WERI-Rb-1 (cell line): Measurements from ENCODE around the gene THSD8.
"Not testable (repeated sequence)": the region's sequence is repeated elsewhere in the genome, so short reads cannot be mapped to it uniquely, and the experiment has no call there.

Experiments used
- DNase-seq: peaks from one replicate; pipeline ENCODE4 v3.0.0-alpha.2; 2020
- H3K27ac ChIP-seq: fragments of 250-450 bp; sonication (Bioruptor Pico); 2 replicates; pipeline ENCODE4 v1.5.1; 2020; ENCODE audit warnings: mild to moderate bottlenecking, moderate library complexity
- H3K27me3 ChIP-seq: fragments of 250-450 bp; sonication (Bioruptor Pico); 2 replicates; pipeline ENCODE4 v1.5.1; 2021; ENCODE audit warnings: mild to moderate bottlenecking, low read depth, moderate library complexity; ENCODE audit not compliant: insufficient read depth, severe bottlenecking
- H3K36me3 ChIP-seq: fragments of 250-450 bp; sonication (Bioruptor Pico); 2 replicates; pipeline ENCODE4 v1.5.1; 2020; ENCODE audit warnings: mild to moderate bottlenecking, moderate library complexity
- H3K4me3 ChIP-seq: 2 replicates; pipeline ENCODE4 v1.5.1; 2011; ENCODE audit warnings: low read depth, mild to moderate bottlenecking, control low read depth, low read length
- H3K9me3 ChIP-seq: fragments of 250-450 bp; sonication (Bioruptor Pico); 2 replicates; pipeline ENCODE4 v1.5.1; 2021; ENCODE audit warnings: mild to moderate bottlenecking, moderate library complexity; ENCODE audit not compliant: severe bottlenecking
- TF ChIP-seq, protein P1 (sequence below): IDR thresholded peaks from 2 replicates; pipeline ENCODE4 v1.5.1; 2011; ENCODE audit warnings: low read depth, mild to moderate bottlenecking, control low read depth, inconsistent platforms, low read length

THSD8 gene

DNA sequence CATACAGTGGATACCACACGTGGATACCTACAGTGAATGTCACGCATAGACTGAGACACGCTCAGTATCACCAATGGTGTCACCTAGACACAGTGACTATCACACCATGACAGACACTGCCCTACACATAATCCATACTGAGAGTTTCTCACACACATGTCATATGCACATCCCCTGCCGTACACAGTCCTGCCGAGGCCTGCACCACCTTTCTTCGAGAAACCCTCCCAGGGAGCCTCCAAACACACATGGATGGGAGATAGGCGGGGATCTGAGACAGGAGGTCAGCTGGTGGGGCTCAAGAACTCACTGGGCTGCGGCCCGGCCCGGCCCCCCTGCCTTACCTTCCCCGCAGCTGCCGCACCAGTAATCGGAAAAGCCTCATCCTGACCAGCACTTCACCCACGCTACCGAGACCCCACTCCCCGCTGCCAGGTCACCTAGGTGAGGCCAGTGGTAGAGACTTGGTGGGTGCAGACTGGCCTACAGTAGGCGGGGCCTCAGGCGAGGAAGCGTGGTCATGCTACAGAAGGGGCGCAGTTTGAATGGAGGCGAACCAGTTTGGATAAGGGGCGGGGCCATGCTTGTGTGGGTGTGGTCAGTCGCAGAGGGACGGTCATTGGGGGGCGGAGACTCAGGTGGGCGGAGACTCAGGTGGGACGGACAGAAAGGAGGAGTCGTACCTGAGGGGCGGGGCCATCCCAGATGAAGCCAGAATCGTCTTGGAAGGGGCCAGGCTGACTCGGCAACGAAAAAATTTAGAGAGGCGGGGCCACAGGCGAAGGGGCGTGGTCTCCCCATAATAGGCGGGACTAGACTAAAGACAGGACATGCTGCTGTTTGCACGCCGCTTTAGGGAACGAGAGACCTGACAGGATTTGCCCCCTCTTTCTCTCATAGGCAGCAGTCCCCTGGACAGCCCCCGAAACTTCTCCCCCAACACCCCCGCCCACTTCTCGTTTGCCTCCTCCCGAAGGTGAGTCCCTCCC, 38.5 kb downstream of the THSD8 start:
- peak; percentile 85 for DNase-seq
- H3K9me3 ChIP-seq = no peaks in the 10 kb centered on the region
- no peak overlapping the region for H3K27ac ChIP-seq
- no peak overlapping the region for H3K4me3 ChIP-seq
- TF ChIP-seq, protein P1, sequence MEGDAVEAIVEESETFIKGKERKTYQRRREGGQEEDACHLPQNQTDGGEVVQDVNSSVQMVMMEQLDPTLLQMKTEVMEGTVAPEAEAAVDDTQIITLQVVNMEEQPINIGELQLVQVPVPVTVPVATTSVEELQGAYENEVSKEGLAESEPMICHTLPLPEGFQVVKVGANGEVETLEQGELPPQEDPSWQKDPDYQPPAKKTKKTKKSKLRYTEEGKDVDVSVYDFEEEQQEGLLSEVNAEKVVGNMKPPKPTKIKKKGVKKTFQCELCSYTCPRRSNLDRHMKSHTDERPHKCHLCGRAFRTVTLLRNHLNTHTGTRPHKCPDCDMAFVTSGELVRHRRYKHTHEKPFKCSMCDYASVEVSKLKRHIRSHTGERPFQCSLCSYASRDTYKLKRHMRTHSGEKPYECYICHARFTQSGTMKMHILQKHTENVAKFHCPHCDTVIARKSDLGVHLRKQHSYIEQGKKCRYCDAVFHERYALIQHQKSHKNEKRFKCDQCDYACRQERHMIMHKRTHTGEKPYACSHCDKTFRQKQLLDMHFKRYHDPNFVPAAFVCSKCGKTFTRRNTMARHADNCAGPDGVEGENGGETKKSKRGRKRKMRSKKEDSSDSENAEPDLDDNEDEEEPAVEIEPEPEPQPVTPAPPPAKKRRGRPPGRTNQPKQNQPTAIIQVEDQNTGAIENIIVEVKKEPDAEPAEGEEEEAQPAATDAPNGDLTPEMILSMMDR = no peak
- H3K36me3 ChIP-seq = peaks cover 34% of the 10 kb centered on the region
- H3K27me3 ChIP-seq = no peaks in the 10 kb centered on the region

DNA sequence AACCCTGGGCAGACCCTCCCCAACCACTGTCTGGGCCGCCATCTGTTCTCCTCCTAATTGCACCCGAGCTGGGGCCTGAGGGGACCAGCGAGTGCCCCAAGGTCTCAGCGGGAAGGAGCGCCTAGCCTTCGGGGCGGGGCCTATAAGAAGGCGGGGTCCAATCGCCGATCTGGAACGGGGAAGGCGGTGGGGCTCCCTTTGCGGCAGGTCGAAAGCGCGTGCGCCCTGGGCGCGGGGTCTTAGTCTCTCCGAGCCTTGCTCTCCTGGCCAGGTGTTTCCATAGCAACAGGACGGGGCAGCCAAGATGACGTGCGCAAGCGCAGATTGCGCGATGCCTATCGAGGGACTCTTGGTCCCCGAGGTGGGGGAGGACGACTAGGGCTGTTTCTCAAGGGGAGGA, 39.2 kb downstream of the THSD8 start:
- Histone ChIP-seq H3K27me3 (no peaks in the 10 kb centered on the region), H3K4me3 (no peak overlapping the region), H3K36me3 (peaks cover 34% of the 10 kb centered on the region), H3K9me3 (no peaks in the 10 kb centered on the region), H3K27ac (no peak overlapping the region)
- no peak for DNase-seq
- TF ChIP-seq, protein P1 = no peak

DNA sequence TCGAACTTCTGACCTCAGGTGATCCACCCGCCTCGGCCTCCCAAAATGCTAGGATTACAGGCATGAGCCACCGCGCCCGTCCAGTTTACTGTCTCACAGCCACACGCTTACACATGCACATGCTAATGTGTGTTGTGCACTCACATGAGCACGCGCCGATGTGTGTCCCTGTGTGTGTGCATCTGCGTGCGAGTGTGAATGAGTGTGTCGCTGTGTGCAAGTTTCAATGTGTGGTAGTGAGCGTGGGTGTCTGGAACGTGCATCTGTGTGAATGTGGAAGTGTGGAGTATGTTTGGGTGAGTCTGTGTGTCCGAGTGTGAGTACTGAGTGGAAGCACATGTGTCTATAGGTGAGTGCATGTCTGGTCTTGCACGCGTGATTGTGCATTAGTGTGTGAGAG, 40.6 kb downstream of the THSD8 start:
- Histone ChIP-seq H3K27me3 (no peaks in the 10 kb centered on the region), H3K9me3 (no peaks in the 10 kb centered on the region), H3K4me3 (no peak overlapping the region), H3K27ac (no peak overlapping the region), H3K36me3 (peaks cover 38% of the 10 kb centered on the region)
- DNase-seq = no peak
- TF ChIP-seq, protein P1 = no peak

DNA sequence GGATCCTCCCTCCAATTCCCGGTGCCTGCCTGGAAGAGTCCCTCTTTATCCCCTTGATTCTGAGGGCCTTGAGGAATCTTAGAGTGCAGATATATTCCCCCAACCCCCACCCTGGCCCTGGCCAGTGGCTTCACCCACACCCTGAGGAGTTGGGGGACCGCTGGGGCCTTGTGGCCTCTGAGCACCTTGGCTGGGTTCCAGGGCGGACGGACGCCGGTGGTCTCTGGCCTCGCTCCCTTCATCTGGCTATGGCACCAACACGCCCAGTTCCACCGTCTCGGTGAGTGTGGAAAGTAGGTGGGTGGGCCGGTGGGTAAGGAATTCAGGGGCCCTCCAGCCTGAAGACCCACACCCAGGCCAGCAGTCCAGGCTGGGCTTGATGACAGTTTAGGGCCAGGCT, 41.5 kb downstream of the THSD8 start:
- H3K36me3 ChIP-seq = peaks cover 45% of the 10 kb centered on the region
- H3K27ac ChIP-seq = no peak overlapping the region
- H3K27me3 ChIP-seq = no peaks in the 10 kb centered on the region
- DNase-seq = no peak
- TF ChIP-seq, protein P1 = no peak
- H3K9me3 ChIP-seq = no peaks in the 10 kb centered on the region
- no peak overlapping the region for H3K4me3 ChIP-seq

DNA sequence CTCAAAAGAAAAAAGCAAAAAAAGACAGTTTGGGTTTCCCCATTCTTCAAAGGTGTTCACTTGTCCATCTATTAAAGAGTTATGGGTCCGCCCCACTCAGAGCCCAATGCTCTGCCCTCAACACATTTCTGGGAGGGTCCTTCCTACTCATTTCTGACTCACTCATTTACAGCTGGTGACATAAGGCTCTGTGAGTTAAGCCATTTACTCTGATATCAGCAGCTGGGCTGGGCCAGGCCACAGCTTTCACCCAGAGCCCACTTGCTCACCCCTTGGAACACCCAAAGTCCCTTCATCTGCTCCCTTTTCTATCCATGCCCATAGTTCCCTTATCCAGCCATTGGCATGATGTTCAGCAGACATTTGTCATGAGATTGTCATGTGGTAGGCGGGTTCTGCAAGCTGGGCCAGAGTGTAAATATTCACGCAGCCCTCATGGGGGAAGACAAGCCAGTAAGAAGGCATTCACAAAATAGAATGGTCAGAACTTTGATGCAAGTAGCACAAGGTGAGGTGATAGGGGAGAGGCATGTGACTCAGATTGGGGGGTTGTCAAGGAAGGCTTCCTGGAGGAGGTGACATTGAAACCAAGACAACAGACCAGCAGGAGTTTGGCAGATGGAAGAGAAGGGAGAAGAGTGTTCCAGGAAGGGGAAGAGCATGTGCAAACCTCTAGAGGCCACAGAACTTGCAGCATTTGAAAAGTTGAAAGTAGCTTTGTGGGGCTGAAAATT, 42.3 kb downstream of the THSD8 start:
- Histone ChIP-seq H3K36me3 (peaks cover 53% of the 10 kb centered on the region), H3K27me3 (no peaks in the 10 kb centered on the region), H3K27ac (no peak overlapping the region), H3K4me3 (no peak overlapping the region), H3K9me3 (no peaks in the 10 kb centered on the region)
- TF ChIP-seq, protein P1 = no peak
- no peak for DNase-seq

DNA sequence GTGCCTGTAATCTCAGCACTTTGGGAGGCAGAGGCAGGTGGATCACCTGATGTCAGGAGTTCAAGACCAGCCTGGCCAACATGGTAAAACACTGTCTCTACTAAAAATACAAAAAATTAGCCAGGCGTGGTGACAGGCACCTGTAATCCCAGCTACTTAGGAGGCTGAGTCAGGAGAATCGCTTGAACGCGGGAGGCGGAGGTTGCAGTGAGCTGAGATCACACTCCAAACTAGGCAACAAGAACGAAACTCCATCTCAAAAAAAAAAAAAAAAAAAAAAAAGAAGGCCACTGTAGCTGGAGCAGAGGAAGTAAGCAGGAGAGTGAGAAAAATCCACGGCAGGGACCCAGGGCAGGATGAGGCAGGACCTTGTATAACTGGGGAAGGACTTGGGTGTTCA, 44.7 kb downstream of the THSD8 start:
- peaks cover 48% of the 10 kb centered on the region for H3K36me3 ChIP-seq
- DNase-seq, H3K9me3 ChIP-seq: not testable (repeated sequence)

More for the DNA sequence above, 44.7 kb downstream of the THSD8 start:
- H3K4me3 ChIP-seq, H3K27ac ChIP-seq, H3K27me3 ChIP-seq: not testable (repeated sequence)
